Activated naive CD4-positive, alpha-beta T cell (primary cell): ENCODE measurements around the gene SEC23IP.

Experiments
- DNase-seq, 4 experiments: peaks; one replicate each; lab custom pipeline; 2025; lab: John Stamatoyannopoulos, UW

Gene SEC23IP

DNA sequence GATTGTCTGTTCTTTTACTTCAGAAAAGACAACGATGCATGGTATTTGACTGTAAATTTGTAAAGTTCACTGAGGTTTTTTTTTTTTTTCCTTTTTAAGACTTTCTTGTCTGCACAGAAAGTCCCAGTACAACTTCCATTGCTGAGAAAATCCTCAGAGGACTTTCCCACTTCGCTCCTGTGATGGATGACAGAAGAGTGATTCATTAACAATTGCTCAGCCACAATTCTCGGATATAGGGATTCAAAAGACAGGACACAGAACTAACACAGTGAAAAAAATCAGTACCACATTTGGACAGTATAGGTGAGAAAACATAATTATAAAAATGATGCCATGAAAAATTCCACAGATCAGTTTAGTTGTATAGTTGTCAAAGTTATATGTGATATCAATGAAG, 48.0 kb downstream of the SEC23IP start:
- no peak for DNase-seq

- no peak for DNase-seq
Observed at GRCh38 chr10:119942973-119943372, 50.4 kb downstream of the SEC23IP start.

DNA sequence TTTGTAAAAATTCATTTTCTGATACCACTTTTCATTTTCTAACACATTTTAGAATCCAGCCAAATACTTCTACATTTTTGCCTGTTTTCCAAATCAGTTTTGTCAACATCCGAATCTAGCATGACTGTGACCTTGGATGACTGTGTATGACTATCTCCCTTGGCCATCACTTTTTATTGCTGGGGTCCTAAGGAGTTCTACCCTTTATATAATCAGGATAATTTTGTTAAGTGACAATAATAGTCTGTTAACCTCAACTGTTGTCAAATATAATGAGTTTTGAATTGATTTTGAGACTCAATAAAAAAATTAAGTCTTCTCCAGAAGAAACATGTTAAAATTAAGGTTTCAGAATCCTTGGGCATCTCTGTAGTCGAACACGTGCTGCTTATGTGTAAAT, 53.3 kb downstream of the SEC23IP start:
- DNase-seq: no peak

DNA sequence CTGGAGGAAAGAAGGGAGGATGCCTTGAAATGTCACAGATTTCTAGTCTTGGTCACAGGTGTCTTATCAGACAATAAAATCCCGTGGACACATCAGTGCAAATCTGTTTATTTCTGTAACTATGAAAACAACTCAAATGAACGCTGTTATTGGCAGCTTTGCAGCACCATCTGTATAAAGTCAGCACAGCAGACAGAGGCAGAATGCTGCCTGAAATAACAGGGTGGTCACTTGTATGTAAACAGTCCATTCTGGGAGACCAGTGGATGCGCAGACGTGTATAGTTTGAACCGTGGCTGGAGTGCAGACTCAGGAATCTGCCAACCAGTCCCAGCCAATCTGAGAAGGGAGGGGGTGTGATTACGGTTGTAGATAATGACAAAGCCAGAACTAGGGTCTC, 54.8 kb downstream of the SEC23IP start:
- DNase-seq: no peak

- DNase-seq: no peak
Observed at GRCh38 chr10:119957451-119957850, 64.9 kb downstream of the SEC23IP start.

- DNase-seq: no peak
Observed at GRCh38 chr10:119962837-119963236, 70.3 kb downstream of the SEC23IP start.

GRCh38 chr10:119967066-119967465, 74.5 kb downstream of the SEC23IP start:
- no peak for DNase-seq

DNA sequence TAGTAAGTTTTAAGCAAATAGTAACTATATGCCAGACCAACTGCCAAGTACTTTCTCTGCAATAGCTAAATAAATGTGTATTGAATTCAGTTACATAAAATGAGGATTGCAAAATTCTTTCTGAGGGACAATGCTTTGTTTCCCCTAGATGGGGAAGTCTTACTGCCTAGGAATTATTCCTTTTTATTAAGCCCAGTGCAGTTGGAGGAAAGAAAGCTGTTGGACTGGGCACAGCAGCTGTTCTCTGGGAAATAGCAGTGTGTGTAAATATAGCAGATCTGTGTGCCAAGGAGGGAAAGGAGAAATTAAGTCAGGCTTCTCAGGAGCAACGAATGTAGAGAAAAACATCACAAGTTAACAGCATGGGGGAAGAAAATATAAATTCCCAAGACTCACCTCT, 77.1 kb downstream of the SEC23IP start:
- DNase-seq: no peak

- no peak for DNase-seq
Observed at GRCh38 chr10:119970107-119970506, 77.6 kb downstream of the SEC23IP start.

- no peak for DNase-seq
Observed at GRCh38 chr10:119970963-119971362, 78.4 kb downstream of the SEC23IP start.

DNA sequence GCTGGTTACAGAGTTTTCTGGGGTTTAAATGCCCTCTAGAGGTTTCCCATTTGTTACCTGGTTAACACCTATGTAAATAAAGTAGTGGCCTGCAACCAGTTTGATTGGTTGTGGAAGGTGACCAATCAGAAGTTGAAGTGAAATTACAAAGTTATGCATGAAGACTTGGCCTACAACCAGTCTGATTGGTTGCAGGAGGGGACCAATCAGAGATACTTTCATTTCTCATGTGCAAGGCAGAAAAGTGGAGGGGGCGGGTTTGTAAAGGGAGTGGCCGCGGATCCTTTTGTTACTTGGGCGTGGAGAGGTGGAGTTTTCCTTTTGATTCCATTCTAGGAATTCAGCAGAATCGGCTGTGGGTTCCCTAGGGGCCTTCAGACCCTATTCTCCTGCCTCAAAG, 80.8 kb downstream of the SEC23IP start:
- DNase-seq: no peak

DNA sequence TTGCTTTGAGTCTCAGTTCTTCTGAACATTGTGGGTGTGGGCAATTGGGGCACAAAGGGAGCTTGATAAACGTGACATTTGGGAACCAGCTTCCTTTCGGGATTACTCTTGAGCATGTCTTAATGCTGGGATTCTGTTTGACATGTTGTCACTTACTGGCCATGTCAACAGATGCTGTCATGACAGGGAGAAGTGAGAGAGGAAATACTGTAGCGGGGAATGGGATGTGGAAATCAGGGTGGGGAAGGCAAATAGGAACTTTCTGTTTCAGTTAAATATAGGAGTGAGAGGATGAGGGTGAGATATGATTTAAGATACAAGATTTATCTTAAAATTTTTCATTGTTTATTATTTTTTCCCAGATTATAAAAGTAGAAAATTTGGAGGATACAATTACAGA, 83.9 kb downstream of the SEC23IP start:
- DNase-seq: no peak

DNA sequence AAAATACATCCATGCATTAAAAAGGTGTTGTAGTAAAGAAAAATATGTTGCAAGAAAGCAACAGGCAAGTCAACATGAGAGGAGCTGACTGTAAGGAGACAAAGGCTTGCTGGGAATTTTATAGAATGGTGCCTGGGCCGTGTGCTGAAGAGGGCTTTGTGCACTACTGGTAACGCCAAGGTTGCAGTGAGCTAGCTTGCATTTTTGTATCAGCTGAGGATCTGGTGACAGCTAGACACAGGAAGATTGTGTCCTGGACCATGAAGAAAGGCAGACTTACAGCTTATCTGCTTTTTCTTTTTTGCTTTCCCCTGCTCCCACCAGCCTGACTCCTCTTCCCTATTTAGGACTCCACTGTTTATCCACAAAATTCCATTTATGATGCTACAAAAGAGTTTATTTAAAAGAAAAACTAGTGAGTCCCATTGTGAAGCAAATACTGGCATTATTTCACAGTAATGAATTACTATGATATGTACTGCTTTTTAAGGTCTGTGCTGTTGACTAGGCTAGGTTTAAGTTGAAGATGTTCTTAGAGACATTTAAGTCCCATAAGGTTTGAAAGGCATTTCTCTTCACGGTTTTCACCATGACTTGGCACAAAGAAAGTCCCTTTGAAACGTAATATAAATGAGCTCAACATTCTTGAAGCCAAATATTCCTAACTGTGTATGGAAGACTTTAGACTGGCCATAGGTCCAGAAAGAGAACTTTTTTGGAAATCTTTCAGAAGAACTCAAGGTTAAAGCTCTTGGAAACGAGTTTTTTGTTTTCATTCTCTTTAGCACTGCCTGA, 88.6 kb downstream of the SEC23IP start:
- DNase-seq: no peak

DNA sequence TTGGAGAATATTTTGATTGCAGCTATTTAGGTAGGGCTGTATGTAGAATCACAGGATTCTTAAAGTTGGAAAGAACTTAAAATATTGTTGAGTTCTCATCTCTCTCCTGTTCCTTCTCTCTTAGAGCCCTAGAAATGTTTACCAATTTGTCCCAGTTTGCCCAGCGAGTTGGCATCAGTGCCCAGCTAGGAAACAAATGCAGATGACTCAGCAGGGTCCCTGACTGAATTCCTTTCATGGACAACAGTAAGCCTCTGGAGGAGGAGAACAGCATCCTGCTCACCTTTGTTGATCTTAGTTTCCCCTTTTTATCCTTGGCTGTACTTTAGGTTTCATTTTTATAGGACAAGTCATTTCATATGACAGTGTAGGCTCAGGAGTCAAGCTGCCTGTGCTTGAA, 89.3 kb downstream of the SEC23IP start:
- DNase-seq: no peak

DNA sequence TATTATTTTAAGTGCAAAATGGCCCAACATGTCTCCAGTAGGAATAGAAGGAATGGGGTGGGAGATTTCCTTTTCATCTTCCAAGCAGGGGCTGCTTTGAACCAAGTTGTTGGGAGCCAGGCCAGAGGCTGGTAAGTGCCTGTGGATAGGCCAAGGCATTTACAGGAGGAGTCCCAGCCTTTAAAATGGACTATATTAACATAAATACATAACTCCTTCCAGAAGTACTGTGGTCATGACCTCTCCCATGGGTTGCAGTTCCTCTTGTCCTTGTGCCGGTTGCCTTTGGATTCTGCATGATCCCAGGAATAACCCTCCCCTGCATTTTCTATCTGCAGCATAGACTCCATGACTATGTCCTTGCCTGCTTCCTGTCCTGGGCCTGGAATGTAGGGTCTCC, 95.8 kb downstream of the SEC23IP start:
- no peak for DNase-seq

- no peak for DNase-seq
Observed at GRCh38 chr10:119989966-119990365, 97.4 kb downstream of the SEC23IP start.

GRCh38 chr10:119991066-119991465, 98.5 kb downstream of the SEC23IP start:
- DNase-seq: no peak

DNA sequence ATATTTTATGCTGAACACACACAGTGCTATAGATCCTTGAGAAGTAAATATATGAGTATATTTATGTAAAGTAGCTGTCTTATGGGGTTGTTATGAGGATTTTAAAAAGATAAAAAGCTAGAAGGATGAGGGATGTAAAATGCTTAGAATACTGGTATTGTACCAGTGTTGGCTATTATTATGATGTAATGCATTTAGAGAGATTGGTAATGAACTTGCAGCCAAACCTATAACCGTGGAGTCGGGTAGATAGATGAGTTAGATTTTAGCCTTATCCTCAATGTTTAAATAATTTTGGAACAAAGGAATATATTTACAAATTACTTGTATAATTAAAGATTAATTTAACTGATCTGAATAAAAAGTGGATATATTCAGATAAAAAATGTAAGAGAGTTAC, 99.3 kb downstream of the SEC23IP start:
- no peak for DNase-seq
